Left lobe of liver (tissue), 2 donors: ENCODE data around the gene FCRL5. TPM values are rescaled to one million over a fixed set of nuclear protein-coding genes. Genes with fewer than 3 reads are reported as not detected.
"Not testable (repeated sequence)": the region's sequence is repeated elsewhere in the genome, so short reads cannot be mapped to it uniquely, and the experiment has no call there.

ENCODE experiments used
- ATAC-seq: fragments of 200-7000 bp; cut with Tn5 transposase; one replicate; pipeline ENCODE4 v1.9.1; 2020; ENCODE audit warnings: mild to moderate bottlenecking, moderate library complexity
- DNase-seq: peaks from one replicate; pipeline ENCODE4 v3.0.0-alpha.2; 2020; ENCODE audit warnings: low spot score
- total RNA-seq: library from RNA; stranded (reverse); gene quantifications from one replicate; pipeline ENCODE4 v1.2.1, GENCODE V29; 2021
- donor health status: DM: no; HTN: no; CAD: no; lungs with moderate emphysema.
- donor health status: DM: no; HTN: yes; CAD: no.

The FCRL5 gene
- total RNA-seq, 1 donor from 2014 or later = 0.05 TPM

DNA sequence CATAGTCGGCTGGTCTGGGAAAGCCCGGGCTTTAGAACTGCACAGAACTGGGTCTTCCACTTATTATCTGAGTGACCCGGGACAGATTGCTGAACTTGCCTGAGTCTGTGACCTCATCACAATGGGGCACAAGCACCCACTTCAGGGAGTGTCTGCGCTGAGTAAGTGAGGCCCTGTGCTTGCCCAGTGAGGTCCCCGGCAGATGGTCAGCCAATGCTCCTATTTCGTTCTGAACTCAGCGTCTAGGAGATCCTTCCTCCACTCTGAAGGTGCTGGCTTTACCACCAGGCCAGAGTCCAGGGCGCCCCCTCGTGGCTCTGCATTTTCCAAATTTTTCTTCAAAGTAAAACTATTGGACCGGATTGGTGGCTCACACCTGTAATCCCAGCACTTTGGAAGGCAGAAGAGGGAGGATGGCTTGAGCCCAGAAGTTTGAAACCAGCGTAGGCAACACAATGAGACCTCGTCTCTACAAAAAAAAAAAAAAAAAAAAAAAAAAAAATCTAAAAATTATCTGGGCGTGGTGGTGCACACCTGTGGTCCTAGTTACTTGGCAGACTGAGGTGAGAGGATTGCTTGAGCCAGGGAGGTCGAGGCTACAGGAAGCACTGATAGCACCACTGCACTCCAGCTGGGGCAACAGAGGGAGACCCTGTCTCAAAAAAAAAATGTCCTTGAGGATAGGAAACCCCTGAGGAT, 61.7 kb downstream of the FCRL5 start:
- peak; percentile 69 for DNase-seq
- peak; percentile 86 for ATAC-seq

DNA sequence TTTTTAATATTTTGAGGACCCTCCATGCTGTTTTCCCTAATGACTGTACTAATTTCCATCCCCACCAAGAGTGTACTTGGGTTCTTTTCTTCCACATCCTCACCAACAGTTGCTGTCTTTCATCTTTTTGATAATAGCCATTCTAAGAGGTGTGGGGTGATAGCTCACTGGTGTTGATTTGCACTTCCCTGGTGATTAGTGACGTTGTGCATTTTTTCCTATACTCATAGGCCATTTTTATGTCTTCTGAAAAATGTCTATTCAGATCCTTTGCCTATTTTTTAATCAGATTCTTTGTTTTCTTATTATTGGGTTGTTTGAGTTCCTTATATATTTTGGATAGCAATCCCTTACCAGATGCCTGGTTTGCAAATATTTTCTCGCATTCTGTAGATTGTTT, 64.2 kb downstream of the FCRL5 start:
- DNase-seq = no peak
- no peak for ATAC-seq

DNA sequence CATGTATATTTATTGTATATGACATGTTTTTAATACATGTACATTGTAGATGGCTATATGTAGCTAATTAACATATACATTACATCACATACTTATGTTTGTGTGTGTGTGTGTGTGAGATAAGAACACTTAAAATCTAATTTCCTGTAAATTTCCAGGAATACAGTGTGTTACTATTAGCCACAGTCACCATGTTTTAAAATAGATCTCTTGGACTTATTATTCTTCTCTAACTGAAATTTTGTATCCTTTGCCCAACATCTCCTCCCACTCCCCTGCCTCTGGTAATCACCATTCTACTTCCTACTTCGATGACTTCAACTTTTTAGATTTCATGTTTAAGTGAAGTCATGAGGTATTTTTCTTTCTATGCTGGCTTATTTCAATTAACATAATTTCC, 64.8 kb downstream of the FCRL5 start:
- ATAC-seq = no peak
- DNase-seq = no peak

DNA sequence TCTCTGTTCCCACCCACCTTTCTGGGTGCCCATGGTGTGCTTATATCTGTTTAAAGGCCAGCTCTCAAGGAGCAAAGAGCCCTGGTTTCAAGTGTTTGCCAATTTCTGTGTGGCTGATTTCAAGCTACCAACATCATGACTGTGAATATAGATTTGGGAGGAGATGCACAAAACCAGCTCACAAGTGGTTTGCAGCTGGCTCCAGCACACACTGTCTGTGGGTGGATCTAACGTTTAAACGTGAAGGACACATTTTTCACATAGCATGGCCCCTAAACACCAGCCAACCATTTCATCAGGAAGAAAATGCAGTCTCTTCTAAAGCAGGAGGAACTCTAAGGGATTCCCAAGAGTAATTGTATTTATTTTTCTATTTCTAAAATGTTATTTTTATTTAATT, 65.2 kb downstream of the FCRL5 start:
- ATAC-seq = no peak
- no peak for DNase-seq

DNA sequence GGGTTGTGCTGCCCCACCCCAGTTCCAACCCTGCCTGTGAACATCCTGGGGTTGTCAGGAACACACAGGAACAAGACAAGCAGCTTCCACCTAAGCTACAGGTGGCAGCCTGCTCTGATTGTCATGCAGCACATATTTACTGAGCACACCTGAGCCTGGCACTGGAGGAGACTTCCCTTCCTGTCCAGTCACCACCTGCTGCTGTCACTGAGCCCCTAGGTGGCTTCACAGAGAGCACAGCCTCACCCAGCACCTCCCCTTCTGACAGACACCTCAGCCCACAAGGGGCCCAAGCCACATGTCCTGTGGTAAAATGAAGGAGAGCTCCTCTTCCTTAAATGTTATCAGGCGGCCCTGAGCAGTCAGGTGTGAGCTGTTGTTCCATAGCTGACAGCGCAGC, 65.9 kb downstream of the FCRL5 start:
- ATAC-seq = not testable (repeated sequence)

DNA sequence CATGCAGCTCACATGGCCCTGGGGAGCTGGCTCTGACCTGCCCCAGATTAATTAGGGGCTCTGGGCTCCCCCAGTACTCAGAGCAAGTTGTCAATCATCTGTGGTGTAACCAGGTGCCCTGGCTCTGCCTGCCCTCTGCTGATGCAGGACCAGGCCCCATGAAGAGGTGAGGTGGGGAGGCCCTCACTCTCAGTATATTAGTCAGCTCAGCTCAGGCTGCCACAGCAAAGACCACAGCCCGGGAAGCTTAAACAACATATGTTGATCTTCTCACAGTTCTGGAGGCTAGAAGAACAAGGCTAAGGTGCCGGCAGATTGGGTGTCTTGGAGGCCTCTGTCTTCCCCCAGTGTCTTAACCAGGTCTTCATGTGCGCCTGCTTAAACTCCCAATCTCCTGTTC, 66.5 kb downstream of the FCRL5 start:
- DNase-seq = no peak
- no peak for ATAC-seq

More for the DNA sequence above, 65.9 kb downstream of the FCRL5 start:
- DNase-seq = not testable (repeated sequence)

DNA sequence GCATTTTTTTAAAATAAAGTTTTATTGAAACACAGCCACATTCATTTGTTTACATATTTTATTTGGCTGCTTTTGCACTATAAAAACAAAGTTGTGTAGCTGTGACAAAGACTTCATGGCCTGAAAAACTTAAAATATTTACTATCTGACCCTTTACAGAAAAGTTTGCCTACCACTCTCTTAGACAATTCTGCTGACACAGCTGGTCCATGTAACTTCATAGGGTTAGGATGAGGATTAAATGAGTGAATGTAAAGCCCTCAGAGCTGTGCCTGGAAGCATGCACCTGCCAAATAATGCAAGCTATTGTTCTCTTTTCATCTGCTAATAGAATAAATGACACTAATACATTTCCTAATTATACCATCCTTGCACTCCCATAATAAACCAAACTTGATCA, 67.7 kb downstream of the FCRL5 start:
- no peak for ATAC-seq
- DNase-seq = no peak

DNA sequence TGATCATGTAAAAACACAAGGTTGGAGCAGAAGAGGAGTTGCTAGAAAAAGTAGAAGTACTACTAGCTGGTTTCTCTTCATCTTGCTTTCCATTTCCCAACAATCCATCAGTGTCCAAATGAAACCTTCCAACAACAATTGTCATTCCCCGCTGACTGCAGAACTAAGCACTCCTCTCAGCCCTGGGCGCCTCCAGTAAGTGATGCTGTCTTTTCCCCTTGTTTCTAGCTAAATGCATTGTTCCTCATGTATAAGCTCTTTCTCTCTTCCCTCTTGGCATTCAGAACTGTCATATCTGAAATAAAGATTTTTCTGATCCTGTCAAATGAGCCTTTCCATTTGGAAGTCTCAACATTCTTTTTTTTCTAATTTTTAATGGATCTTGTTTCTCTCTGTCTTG, 68.7 kb downstream of the FCRL5 start:
- DNase-seq = no peak
- no peak for ATAC-seq

DNA sequence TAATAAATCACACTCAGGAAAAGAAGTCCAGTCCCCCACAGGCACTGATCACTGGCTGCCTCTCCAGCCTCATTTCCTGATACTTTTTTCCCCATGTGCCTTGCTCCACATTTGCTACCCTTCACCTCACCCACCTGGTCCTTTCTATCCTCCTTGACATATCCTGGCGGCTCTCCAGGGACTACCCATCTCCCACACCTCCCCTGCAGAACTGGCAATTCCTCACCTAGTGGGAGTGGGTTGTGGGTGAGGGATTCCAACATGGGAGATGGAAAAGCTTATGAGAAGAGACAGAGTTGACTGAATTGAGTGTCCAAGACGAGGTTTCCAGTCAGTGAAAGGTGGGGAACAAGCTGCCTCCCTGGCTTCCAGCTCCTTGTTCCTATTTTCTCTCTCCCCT, 69.6 kb downstream of the FCRL5 start:
- no peak for ATAC-seq
- no peak for DNase-seq

DNA sequence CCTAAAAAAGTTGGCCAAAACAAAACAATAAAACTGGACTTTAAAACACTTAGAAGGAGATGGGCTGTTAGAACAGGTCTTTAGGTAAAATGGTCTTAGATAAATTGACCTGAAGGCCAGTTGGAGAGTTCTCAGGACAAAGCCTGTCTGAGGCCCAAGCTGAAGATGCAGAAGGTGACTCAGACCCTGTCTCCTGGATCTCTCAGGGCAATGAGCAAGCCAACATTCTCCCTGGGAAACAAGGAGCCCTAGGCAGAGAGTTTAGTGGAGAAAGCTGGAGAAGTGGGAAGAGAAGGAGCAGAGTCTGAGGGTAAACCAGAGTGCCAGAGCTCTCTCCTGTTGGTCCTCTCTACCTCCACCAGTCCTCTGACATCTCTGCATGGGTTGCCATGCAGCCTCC, 70.1 kb downstream of the FCRL5 start:
- ATAC-seq (no peak), DNase-seq (no peak)

DNA sequence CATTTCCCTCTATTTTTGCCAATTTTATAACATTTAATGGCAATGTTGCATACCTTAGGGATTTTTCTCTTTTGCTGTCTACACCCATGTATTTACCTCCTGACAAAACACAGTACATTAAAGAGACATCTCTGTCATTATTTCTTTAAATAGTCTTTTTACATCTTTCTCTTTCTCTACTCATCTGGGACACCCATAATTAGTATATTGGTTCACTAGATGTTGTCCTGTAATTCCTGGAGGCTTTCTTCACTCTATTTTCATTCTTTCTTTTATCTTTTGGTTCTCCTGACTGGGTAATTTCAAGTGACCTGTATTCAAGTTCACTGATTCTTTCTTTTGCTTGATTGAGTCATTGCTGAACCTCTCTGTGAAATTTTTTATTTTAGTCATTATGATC, 74.3 kb downstream of the FCRL5 start:
- DNase-seq (no peak), ATAC-seq (no peak)

DNA sequence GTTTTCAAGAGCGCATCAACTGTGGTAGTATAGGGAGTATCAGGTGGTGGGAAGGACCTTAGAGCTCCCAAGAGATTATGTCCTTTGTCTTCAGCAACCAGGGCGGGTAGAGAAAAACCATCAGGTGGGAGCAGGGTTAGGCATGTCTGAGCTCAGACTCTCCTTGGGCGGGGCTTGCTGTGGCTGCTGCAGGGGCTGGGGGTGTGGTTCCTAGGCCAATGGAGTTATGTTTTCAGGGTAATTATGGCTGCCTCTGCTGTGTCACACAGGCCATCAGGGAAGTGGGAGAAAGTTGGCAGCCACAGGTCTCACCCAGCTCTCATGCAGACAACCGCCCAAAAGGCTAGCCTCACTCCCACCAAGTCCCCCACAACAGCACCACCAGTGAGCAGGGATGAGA, 74.9 kb downstream of the FCRL5 start:
- ATAC-seq = no peak
- DNase-seq = no peak

DNA sequence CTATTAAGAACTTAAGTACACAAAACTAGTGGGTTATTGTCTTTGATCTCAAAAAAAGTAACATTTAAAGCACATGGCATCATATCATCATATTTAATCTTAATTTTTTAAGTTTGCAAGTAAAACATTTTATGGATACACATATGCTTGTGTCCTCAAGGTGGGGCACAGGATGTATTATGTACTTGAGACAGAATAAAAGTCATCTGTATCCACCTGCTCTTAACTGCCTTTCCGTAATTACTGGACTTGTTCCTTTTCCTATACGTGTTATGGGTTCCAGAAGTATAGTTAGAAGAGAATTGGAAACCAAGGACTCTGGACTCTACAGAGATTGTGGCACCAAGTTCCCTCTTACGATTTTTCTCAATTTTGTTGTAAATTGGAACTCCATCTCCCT, 79.4 kb downstream of the FCRL5 start:
- ATAC-seq (no peak), DNase-seq (no peak)

DNA sequence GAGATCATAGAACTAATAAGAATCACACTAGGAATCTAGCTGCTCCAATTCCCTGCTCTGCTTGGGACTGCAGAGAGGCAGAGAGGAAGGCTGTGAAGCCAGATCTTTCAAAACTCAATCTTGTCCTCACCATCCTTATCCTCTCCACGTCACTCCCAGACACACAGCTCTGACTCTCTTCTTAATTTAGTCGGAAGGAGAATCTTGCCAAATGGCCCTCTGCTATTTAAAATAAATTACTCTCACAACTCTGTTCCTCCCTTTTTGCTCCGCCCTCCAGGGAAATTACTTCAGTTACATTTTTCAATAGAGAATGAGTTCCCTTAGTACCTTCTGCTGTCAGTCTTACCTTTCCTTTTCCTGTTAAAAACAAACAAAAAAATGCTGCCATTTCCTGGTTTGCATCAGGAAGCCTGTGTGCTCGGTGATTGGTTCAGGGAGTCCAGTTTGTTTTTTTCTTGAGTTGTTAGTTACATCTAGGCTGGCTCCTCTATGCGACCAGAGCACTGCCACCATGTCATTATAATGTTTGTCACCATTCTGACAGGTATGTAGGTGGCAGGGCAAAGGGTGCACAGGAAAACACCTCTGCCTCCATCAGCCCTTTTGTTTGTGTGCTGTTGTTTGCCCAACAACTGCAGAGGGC, 80.1 kb downstream of the FCRL5 start:
- DNase-seq = no peak
- ATAC-seq = no peak

DNA sequence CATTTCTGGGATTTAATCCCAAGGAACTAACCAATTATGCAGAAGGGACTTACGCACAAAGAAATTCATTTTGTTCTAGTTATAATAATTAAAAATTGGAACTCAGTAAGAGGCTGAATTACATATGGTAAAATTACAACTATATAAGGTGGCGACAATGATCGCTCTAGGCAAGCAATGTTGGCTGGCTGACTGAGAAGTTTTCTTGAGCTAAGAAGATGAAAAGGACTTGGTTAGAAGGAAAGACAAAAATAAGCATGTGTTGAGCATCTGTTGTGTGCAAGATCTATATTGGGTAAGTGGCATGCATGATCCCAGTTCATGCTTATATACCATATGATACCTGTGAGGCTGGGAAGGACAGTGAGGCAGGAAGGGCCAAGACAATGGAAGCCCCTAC, 80.8 kb downstream of the FCRL5 start:
- no peak for ATAC-seq

DNA sequence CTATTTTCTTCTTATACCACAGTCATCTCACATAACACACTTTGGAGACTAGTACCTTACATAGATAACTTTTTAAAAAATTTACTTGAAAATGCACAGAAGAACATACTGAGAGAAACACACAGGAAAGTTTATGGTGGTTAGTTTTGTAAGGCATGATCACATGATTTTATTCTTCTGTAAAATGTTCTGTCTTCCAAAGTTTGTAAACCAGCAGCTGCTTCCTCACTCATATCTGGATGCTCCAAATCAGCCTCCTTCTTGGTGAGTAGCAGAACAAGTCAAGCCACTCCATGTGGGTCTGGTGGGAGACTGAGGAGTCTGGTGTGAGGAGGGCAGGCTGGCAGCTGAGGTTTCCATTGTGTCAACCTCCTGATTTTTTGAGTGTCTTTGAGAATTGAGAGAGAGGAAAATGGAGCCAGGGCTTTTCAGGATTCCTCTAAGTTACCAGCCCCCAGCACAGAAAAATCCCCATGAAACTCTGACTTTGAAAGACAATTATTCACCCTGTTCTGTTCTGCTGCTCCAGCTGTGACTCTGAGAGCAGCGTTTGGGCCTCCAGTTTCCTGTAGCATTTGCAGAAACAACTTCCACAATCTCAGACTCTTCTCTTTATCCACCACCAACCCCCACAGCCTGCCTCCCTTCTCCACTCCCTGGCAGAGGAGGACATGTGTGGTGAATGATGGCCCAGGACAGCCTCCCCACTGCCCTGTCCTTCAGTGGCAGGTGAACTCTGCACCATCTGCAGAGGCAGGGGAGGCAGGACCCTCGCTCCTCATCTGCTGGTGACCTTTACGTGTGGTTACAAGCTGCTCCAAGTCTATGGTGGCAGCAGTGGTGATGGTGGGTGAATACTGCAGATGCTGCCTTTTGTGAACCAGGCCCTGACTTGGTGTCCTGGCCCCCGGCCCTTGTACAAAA, 82.3 kb downstream of the FCRL5 start:
- no peak for ATAC-seq

More for the DNA sequence above, 80.8 kb downstream of the FCRL5 start:
- DNase-seq = no peak

DNA sequence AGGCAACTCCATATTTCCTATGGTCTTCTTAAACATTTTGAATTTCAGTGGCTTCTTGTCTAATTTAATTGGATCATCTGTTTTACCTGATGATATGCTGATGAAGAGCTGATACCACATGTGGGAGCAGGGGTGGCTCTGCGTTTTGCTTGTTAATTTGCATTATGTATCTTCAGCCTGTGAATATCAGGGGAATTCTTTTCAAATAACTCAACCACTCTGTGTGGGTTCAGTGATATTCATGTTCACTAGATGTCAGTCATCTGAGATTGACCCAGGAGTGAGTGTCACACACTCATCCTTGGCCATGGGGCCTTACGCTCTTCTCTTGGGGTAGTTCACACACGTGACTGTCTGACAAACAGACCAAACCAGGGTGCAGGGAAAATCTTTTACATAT, 83.0 kb downstream of the FCRL5 start:
- ATAC-seq (no peak), DNase-seq (no peak)

More for the DNA sequence above, 82.3 kb downstream of the FCRL5 start:
- DNase-seq = no peak

DNA sequence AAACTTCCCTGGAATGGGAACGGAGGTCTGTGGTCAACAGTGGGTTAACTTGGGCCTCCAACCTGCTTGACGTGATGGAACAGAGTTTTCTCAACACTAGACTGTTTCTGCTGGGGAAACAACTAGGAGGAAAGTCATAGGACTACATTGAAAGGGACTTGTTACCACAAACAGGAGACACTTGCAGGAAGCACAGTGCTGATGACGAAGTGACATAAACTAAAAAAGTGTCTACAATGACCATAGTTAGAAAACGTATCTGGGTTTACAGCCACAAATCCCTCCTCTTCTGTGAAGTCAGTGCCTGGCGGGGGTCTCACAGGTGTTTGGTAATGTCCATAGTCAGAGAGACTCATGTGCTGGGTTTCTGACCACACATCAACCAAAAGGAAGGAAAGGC, 86.3 kb downstream of the FCRL5 start:
- ATAC-seq (no peak), DNase-seq (no peak)
